Mucosa of descending colon (tissue), 3 donors: Measurements from ENCODE around the gene SEC23B. TPM values are rescaled to one million over a fixed set of nuclear protein-coding genes. Genes with fewer than 3 reads are reported as not detected.

ENCODE experiments used
- ATAC-seq: fragments of 200-7000 bp; cut with Tn5 transposase; one replicate; pipeline ENCODE4 v1.9.1; 2020; ENCODE audit warnings: mild to moderate bottlenecking, moderate library complexity
- DNase-seq, 3 donors: peaks; one replicate each; pipeline ENCODE4 v3.0.0-alpha.2; 2020
- H3K36me3 ChIP-seq: fragments of 200-600 bp; one replicate; pipeline ENCODE4 v1.8.0; 2021; ENCODE audit warnings: low read depth, mild to moderate bottlenecking
- H3K4me1 ChIP-seq: fragments of 200-600 bp; one replicate; pipeline ENCODE4 v1.8.0; 2021; ENCODE audit warnings: low read depth, mild to moderate bottlenecking
- H3K4me3 ChIP-seq: fragments of 200-600 bp; one replicate; pipeline ENCODE4 v1.8.0; 2021; ENCODE audit warnings: mild to moderate bottlenecking
- H3K9me3 ChIP-seq: fragments of 200-600 bp; one replicate; pipeline ENCODE4 v1.8.0; 2021; ENCODE audit warnings: mild to moderate bottlenecking
- CTCF ChIP-seq: fragments of 200-600 bp; IDR thresholded peaks from one replicate; pipeline ENCODE4 v1.8.0; 2022; ENCODE audit warnings: antibody characterized with exemption, mild to moderate bottlenecking
- intact Hi-C, 2 donors: fragments of 100-400 bp; cut with DNase I in 1 of 2; cut with micrococcal nuclease in 1 of 2; formaldehyde crosslinking; loops; one replicate each; pipeline versions ENCODE4 v1.11.0 to v1.11.1; 2022; cut with DNase I, micrococcal nuclease
- total RNA-seq, 3 donors: library from RNA; stranded (reverse); fragmentation: NEBNext Ultra II Directional in 2 of 3; extraction: Animal tissue kit (Norgen Biotek cat#: 25700) in 2 of 3; gene quantifications; one replicate each; pipeline versions ENCODE4 v1.2.1 to v1.2.4, GENCODE V29; 2021 to 2023
- donor health status: DM: no; HTN: no; CAD: no; lungs with moderate emphysema.
- donor health status: DM: no; HTN: no; CAD: no.
- donor health status: DM: no; HTN: yes; CAD: no.

SEC23B gene
- total RNA-seq, 3 donors from 2014 or later: 32.4 to 54.3 (median 51.0) TPM

DNA sequence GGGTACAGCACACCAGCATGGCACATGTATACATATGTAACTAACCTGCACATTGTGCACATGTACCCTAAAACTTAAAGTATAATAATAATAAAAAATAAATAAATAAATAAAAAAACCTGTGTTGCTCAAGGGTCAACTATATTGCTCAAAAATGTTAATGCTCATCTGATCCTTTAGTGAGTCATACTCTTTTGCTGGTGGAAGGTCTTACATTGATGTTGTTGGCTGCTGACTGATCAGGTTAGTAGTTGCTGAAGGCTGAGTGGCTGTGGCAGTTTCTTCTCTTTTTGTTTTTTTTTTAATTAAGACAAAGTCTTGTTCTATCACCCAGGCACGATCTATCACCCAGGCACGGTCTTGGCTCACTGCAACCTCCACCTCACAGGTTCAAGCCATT lies 29.9 kb downstream of the SEC23B start:
- no peak for ATAC-seq

DNA sequence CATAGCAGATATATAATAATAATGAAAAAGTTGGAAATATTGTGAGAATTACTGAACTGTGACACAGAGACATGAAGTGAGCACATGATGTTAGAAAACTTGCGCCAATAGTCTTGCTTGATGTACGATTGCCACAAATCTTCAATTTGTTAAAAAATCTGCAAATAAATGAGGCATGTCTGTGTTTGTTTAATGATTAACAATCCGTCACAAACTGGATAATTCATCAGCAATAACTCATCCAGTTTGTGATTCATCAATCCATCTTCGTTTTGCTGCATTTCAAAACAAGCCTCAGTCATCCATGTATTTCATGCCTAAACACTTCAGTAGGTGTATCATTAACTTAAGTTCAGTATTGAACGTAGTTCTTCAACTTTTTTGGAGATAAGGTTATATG lies 34.0 kb downstream of the SEC23B start:
- Histone ChIP-seq H3K9me3 (no peaks in the 10 kb centered on the region), H3K4me1 (no peaks in the 10 kb centered on the region), H3K4me3 (no peak overlapping the region), H3K36me3 (no peaks in the 10 kb centered on the region)
- intact Hi-C loops: no loop called here
- no peak for TF ChIP-seq CTCF
- no peak for ATAC-seq
- no peak for DNase-seq

More for the DNA sequence above, 29.9 kb downstream of the SEC23B start:
- H3K36me3 ChIP-seq: no peaks in the 10 kb centered on the region
- no peak for DNase-seq
- TF ChIP-seq CTCF: no peak
- no peaks in the 10 kb centered on the region for H3K9me3 ChIP-seq
- H3K4me3 ChIP-seq: no peak overlapping the region
- intact Hi-C loops: no loop called here
- H3K4me1 ChIP-seq: no peaks in the 10 kb centered on the region

DNA sequence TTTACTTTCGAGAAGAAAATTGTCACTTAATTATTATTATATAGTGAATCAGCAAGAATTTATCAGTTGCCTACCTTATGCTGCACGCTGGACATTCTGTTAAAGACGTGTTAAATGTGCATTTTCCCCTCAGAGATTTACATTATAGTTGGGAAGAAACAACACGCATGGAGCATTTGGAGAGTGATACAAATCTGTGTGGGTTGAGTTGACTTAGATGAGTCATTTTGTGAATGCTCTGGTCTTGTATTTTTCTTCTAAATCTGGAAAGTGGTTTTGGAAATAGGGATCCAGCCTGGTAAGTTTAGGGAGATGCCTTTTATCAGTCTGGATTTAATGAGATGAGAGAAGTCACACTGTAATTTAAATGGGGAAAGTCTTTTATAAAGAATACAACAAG lies 35.5 kb downstream of the SEC23B start:
- H3K4me3 ChIP-seq: no peak overlapping the region
- intact Hi-C loops: no loop called here
- no peak for TF ChIP-seq CTCF
- no peaks in the 10 kb centered on the region for H3K4me1 ChIP-seq
- ATAC-seq (no peak), DNase-seq (no peak)
- H3K36me3 ChIP-seq: no peaks in the 10 kb centered on the region
- H3K9me3 ChIP-seq: no peaks in the 10 kb centered on the region

DNA sequence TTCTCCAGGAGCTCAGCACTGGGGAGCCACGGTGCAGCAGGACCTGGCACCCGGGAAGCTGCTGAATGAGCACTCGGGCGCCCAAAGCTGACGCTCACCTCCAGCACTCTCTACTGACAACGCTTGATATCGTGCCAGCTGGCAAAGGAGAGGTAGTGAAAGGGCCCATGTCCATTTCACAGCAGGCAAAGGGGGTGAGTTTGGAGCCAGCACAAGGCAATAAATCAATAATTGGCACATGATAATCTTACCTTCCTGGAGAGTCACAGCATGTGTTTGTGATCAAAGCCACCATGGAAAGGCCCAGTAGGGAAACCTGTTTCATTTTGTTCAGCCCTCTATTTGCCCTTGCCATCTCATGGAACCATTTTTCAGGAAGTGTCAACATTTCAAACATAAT lies 36.2 kb downstream of the SEC23B start:
- ATAC-seq: peak; percentile 69
- H3K4me3 ChIP-seq: no peak overlapping the region
- no peaks in the 10 kb centered on the region for H3K4me1 ChIP-seq
- intact Hi-C loops: no loop called here
- TF ChIP-seq CTCF: no peak
- peak in 1 of 3 donors; percentile 21 for DNase-seq
- no peaks in the 10 kb centered on the region for H3K36me3 ChIP-seq
- no peaks in the 10 kb centered on the region for H3K9me3 ChIP-seq

DNA sequence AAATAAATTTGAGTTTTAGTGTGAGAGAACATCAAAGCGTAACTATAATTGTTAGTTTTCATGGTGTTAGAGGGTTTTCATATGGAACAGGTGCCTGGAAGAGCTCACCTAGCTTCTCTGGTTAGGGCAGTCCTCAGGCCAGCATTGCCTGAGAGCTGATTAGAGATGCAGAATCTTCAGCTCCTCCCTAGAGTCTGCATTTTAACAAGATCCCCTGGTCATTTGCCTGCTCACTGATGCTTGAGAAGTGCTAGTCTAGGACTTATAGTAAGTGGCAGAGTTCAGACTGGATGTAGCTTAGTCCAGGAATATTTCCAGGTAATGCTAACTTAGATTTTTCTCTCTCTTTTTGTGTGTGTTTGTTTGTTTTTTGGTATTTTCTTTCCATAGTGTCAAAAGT lies 37.8 kb downstream of the SEC23B start:
- no peaks in the 10 kb centered on the region for H3K36me3 ChIP-seq

More for the DNA sequence above, 37.8 kb downstream of the SEC23B start:
- Histone ChIP-seq H3K4me3 (no peak overlapping the region), H3K4me1 (no peaks in the 10 kb centered on the region), H3K9me3 (no peaks in the 10 kb centered on the region)
- ATAC-seq (no peak), DNase-seq (no peak)
- TF ChIP-seq CTCF: no peak
- intact Hi-C loops: no loop called here
